Keratinocyte (primary cell): ENCODE measurements around the gene TMEM30B.

Experiments used
- CTCF ChIP-seq, 3 experiments: IDR thresholded peaks in 1 of 3; conservative IDR thresholded peaks in 1 of 3; optimal IDR thresholded peaks in 1 of 3; 2 replicates in 2 of 3; 3 replicates in 1 of 3; pipeline versions ENCODE3 to v1.5.1; 2011; ENCODE audit warnings: low read length in 3 of 3, mild to moderate bottlenecking in 3 of 3, moderate library complexity in 2 of 3, control low read depth in 1 of 3, inconsistent platforms in 1 of 3; ENCODE audit not compliant: insufficient read depth in 2 of 3; ENCODE audit errors: extremely low read depth in 1 of 3
- EZH2 ChIP-seq: IDR thresholded peaks from one replicate; pipeline ENCODE4 v1.6.1; 2012; ENCODE audit warnings: inconsistent platforms, mild to moderate bottlenecking, low read length, moderate library complexity

DNA sequence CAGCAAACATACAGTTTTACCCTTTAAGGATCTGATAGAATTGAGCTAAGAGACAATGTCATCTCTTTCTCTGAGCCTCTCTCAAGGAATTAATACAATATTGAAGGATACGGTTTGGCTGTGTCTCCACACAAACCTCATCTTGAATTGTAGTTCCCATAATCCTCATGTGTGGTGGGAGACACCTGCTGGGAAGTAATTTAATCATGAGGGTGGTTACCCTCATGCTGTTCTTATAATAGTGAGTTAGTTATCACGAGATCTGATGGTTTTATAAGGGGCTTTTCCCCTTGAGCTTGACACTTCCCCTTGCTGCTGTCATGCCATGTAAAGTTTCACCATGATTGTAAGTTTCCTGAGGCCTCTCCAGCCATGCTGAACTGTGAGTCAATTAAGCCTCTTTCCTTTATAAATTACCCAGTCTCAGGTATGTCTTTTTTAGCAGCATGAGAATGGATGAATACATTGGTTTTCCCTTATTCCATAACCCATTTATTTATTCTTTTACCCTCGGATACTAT, 47.6 kb downstream of the TMEM30B start:
- no peak for TF ChIP-seq CTCF (optimal IDR thresholded peaks at IDR 0.05 in 1 of 3, IDR thresholded peaks at IDR 0.05 in 1 of 3, conservative IDR thresholded peaks at IDR 0.05 in 1 of 3; ENCODE audit: extremely low read depth in 1 of 3, insufficient read depth in 2 of 3, low read length in 3 of 3)
- no peak for TF ChIP-seq EZH2
